ENCODE data around the gene RASGRF2. TPM values are rescaled to one million over a fixed set of nuclear protein-coding genes. Genes with fewer than 3 reads are reported as not detected.
A peak's percentile ranks its signal among the peaks of the same experiment; 100 is the strongest.

RASGRF2 gene
- total RNA-seq, 4 donors from 2014 or later: 3.8 to 9.1 (median 5.3) TPM

DNA sequence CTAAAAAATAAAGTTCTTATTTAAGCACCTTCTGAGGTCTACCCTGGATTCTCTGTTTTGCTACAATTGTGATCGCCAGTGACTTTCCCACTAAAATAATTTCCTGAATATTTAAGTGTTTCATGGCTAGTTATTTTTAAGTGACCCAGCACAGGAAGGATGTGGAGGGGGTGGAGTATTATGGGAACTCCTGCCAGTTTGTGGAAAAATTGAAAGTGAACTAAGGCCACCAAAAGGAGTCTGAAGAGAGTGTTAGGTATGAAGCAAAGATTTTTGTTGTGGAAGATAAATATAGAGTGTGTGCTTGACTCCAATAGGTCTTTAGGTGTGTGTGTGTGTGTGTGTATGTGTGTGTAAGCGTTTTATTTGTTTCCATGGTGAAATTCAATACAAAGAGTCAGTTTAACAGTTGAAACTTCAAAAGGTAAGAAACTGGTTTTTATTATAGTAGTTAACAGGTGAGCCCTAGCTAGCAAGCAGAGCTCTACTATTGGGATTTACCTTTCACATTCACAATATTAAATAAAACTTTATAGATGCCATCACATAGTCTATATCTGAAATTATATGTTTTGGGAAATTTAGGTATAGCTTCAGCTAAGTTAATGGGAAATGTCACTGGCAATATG, 25.6 kb downstream of the RASGRF2 start:
- ATAC-seq: no peak
- Histone ChIP-seq H3K4me1 (no peaks in the 10 kb centered on the region), H3K36me3 (no peaks in the 10 kb centered on the region), H3K27ac (peak overlapping the region in 2 of 4 donors; percentile 8 to 51), H3K9me3 (no peaks in the 10 kb centered on the region), H3K27me3 (no peaks in the 10 kb centered on the region), H3K4me3 (no peak overlapping the region)
- no peak for TF ChIP-seq POLR2A (IDR thresholded peaks at IDR 0.05)
- TF ChIP-seq EP300 (IDR thresholded peaks at IDR 0.05): no peak
- no peak for TF ChIP-seq POLR2AphosphoS5 (IDR thresholded peaks at IDR 0.05)
- TF ChIP-seq, protein P1, sequence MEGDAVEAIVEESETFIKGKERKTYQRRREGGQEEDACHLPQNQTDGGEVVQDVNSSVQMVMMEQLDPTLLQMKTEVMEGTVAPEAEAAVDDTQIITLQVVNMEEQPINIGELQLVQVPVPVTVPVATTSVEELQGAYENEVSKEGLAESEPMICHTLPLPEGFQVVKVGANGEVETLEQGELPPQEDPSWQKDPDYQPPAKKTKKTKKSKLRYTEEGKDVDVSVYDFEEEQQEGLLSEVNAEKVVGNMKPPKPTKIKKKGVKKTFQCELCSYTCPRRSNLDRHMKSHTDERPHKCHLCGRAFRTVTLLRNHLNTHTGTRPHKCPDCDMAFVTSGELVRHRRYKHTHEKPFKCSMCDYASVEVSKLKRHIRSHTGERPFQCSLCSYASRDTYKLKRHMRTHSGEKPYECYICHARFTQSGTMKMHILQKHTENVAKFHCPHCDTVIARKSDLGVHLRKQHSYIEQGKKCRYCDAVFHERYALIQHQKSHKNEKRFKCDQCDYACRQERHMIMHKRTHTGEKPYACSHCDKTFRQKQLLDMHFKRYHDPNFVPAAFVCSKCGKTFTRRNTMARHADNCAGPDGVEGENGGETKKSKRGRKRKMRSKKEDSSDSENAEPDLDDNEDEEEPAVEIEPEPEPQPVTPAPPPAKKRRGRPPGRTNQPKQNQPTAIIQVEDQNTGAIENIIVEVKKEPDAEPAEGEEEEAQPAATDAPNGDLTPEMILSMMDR (IDR thresholded peaks at IDR 0.05): no peak
- 58 to 66% methylated on average over 2 of the region's 2 CpGs for WGBS, 2 donors (ENCODE audit: low coverage in 1 of 2)

DNA sequence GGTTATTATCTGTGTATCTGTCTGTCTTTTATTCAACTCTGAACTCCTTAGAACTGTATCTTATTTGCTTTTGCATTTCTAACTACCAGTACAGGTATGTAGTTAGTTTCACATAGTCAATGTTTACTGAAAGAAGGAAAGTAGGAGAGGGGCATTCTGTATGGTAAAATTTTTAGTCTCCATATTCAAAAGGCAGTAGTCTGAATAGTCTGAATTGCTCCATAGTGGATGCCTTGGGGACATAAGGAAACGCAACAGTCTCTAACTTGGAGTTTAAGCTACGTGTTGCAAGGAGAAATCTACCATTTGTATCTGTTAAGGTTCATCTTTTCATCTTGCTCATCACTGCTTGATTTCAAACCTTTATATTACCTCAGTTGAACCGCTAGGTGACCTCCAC, 26.2 kb downstream of the RASGRF2 start:
- peak overlapping the region in 2 of 4 donors; percentile 8 to 51 for H3K27ac ChIP-seq
- H3K4me1 ChIP-seq: no peaks in the 10 kb centered on the region
- 85 to 87% methylated on average over 3 of the region's 3 CpGs for WGBS, 2 donors (ENCODE audit: low coverage in 1 of 2)
- no peaks in the 10 kb centered on the region for H3K27me3 ChIP-seq
- ATAC-seq: no peak
- no peaks in the 10 kb centered on the region for H3K9me3 ChIP-seq
- no peak for TF ChIP-seq POLR2A (IDR thresholded peaks at IDR 0.05)
- no peak for TF ChIP-seq POLR2AphosphoS5 (IDR thresholded peaks at IDR 0.05)
- TF ChIP-seq, protein P1 (IDR thresholded peaks at IDR 0.05): no peak
- TF ChIP-seq EP300 (IDR thresholded peaks at IDR 0.05): no peak
- H3K4me3 ChIP-seq: no peak overlapping the region
- H3K36me3 ChIP-seq: no peaks in the 10 kb centered on the region

DNA sequence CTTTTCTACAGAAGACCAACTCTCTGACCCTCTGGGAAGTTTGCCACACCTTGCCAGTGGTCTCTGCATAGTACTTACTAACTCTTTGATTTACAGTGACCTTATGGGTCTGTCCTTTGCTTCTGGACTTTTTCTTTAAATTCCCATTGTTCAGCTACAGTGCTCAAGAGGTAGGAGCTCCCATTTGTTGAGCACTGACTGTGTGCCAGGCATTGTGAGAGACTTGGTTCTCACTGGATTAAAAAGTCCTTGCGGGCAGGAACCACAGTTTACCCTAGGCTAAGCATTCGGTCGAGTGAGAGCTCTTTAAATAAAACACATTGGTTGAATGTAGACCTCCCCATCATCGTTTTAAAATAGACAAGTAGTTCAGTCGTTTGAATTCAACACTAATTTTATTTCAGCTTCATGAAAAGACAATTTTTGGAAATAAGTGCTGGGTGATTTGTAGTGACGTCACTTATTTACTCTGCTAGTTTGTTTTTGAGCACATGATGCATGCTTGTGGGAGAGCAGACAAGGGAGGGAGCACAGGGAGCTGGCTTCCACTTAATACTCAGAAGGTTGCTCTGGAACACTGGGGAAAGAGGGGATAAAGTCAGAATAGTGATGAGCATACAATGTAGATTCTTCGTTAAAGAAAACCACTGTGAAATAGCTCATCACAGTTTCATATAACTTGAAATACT, 27.1 kb downstream of the RASGRF2 start:
- H3K27me3 ChIP-seq: no peaks in the 10 kb centered on the region
- H3K27ac ChIP-seq: peak overlapping the region in 1 of 4 donors; percentile 2

DNA sequence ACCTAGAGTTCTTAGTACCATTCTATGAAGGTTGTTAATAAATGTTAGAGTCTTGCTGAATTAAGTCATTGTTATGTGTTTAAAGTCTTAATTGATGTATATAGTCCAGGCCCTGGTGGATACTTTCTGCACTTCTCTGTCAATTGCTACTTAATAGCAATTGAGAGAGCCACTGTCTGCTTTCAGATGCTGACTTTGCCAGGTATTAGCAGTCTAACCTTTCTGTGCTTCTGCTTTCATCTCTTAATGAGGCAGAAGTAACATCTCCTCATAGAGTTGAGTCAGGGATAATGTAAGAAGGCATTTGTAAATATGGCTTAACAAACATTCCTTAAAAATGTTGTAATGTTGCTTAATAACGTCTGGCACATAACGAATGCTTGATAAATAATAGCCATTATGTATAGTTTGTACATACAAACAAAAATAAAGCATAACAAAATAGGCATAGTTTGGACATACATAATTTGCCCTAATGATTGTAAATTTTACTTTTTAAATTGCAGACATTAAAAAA, 28.3 kb downstream of the RASGRF2 start:
- H3K27ac ChIP-seq: no peak overlapping the region

More for the DNA sequence above, 27.1 kb downstream of the RASGRF2 start:
- Histone ChIP-seq H3K4me1 (no peaks in the 10 kb centered on the region), H3K36me3 (no peaks in the 10 kb centered on the region), H3K4me3 (no peak overlapping the region), H3K9me3 (no peaks in the 10 kb centered on the region)
- no peak for ATAC-seq
- TF ChIP-seq POLR2A (IDR thresholded peaks at IDR 0.05) (no peak), EP300 (IDR thresholded peaks at IDR 0.05) (no peak), POLR2AphosphoS5 (IDR thresholded peaks at IDR 0.05) (no peak)
- TF ChIP-seq, protein P1 (IDR thresholded peaks at IDR 0.05): no peak
- WGBS, 2 donors (ENCODE audit: low coverage in 1 of 2): 71 to 77% methylated on average over 6 to 7 of the region's 7 CpGs

More for the DNA sequence above, 28.3 kb downstream of the RASGRF2 start:
- H3K9me3 ChIP-seq: no peaks in the 10 kb centered on the region
- no peaks in the 10 kb centered on the region for H3K36me3 ChIP-seq
- H3K27me3 ChIP-seq: no peaks in the 10 kb centered on the region
- TF ChIP-seq POLR2AphosphoS5 (IDR thresholded peaks at IDR 0.05): no peak
- TF ChIP-seq, protein P1 (IDR thresholded peaks at IDR 0.05): no peak
- no peak for TF ChIP-seq POLR2A (IDR thresholded peaks at IDR 0.05)
- no peak for TF ChIP-seq EP300 (IDR thresholded peaks at IDR 0.05)
- H3K4me3 ChIP-seq: no peak overlapping the region
- no peak for ATAC-seq
- 68 to 74% methylated on average over 2 of the region's 2 CpGs for WGBS, 2 donors (ENCODE audit: low coverage in 1 of 2)
- no peaks in the 10 kb centered on the region for H3K4me1 ChIP-seq
